Neural crest cell (in vitro differentiated cells): ENCODE data around the gene LDLRAD2. TPM values are rescaled to one million over a fixed set of nuclear protein-coding genes. Genes with fewer than 3 reads are reported as not detected.
"Not testable (repeated sequence)": the region's sequence is repeated elsewhere in the genome, so short reads cannot be mapped to it uniquely, and the experiment has no call there.

Experiments used
- DNase-seq: peaks from one replicate; pipeline ENCODE4 v3.0.0; 2021; ENCODE audit warnings: low read depth, mixed read lengths, low spot score
- H3K27ac Mint-ChIP-seq: one replicate; pipeline ENCODE4 v1.8.0; 2021; ENCODE audit warnings: mild to moderate bottlenecking, mixed read lengths; ENCODE audit not compliant: unreplicated experiment
- H3K27me3 Mint-ChIP-seq: 2 replicates; pipeline ENCODE4 v1.8.0; 2021; ENCODE audit warnings: low read depth, mild to moderate bottlenecking, mixed read lengths
- H3K36me3 Mint-ChIP-seq: 2 replicates; pipeline ENCODE4 v1.8.0; 2021; ENCODE audit warnings: low read depth, mild to moderate bottlenecking, mixed read lengths
- H3K4me1 Mint-ChIP-seq: 2 replicates; pipeline ENCODE4 v1.8.0; 2021; ENCODE audit warnings: mixed read lengths
- H3K4me3 Mint-ChIP-seq: one replicate; pipeline ENCODE4 v1.8.0; 2021; ENCODE audit warnings: mild to moderate bottlenecking, mixed read lengths
- H3K9me3 Mint-ChIP-seq: 2 replicates; pipeline ENCODE4 v1.8.0; 2021; ENCODE audit warnings: mixed read lengths
- total RNA-seq: library from RNA; stranded (reverse); gene quantifications from 2 replicates; pipeline ENCODE4 v1.2.1, GENCODE V29; 2021
- TF ChIP-seq, protein P1 (sequence below): fragments of 200-600 bp; sonication (generic); conservative IDR thresholded peaks from 2 replicates; pipeline ENCODE4 v1.5.0; 2021; ENCODE audit warnings: antibody characterized with exemption, mild to moderate bottlenecking

LDLRAD2 gene
- total RNA-seq, 1 donor from 2014 or later: 0.40 TPM

DNA sequence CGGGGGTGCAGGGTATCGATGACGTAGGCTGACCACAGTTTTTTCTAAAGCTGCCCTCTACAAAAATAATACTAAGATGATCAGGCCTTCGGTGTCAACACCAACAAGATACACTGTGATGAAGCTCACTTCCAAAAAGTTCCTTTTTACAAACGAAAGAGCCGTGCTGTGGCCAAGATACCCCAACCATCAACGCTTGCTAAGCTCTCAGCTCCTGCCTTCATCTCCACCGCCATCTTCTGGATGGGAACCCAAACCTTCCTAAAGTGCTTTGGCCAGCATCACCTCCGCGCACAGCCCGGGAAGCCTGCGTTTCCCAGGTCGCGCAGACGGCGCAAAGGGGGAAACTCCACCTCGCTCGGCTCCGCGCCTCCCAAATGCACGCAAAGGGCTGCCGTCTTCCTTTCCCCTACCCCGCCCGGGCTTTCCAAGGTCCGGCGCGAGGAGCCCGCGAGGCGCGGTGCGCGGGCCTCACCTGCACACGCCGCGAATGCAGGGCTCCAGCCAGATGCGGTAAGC lies 29.7 kb upstream of the LDLRAD2 start:
- H3K4me1 Mint-ChIP-seq: peaks cover 33% of the 10 kb centered on the region
- peak; percentile 26 for DNase-seq
- H3K27ac Mint-ChIP-seq: peak overlapping the region; percentile 81
- peaks cover 2% of the 10 kb centered on the region for H3K27me3 Mint-ChIP-seq
- TF ChIP-seq, protein P1, sequence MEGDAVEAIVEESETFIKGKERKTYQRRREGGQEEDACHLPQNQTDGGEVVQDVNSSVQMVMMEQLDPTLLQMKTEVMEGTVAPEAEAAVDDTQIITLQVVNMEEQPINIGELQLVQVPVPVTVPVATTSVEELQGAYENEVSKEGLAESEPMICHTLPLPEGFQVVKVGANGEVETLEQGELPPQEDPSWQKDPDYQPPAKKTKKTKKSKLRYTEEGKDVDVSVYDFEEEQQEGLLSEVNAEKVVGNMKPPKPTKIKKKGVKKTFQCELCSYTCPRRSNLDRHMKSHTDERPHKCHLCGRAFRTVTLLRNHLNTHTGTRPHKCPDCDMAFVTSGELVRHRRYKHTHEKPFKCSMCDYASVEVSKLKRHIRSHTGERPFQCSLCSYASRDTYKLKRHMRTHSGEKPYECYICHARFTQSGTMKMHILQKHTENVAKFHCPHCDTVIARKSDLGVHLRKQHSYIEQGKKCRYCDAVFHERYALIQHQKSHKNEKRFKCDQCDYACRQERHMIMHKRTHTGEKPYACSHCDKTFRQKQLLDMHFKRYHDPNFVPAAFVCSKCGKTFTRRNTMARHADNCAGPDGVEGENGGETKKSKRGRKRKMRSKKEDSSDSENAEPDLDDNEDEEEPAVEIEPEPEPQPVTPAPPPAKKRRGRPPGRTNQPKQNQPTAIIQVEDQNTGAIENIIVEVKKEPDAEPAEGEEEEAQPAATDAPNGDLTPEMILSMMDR: no peak
- peak overlapping the region; percentile 91 for H3K4me3 Mint-ChIP-seq
- peaks cover 4% of the 10 kb centered on the region for H3K9me3 Mint-ChIP-seq
- H3K36me3 Mint-ChIP-seq: no peaks in the 10 kb centered on the region

DNA sequence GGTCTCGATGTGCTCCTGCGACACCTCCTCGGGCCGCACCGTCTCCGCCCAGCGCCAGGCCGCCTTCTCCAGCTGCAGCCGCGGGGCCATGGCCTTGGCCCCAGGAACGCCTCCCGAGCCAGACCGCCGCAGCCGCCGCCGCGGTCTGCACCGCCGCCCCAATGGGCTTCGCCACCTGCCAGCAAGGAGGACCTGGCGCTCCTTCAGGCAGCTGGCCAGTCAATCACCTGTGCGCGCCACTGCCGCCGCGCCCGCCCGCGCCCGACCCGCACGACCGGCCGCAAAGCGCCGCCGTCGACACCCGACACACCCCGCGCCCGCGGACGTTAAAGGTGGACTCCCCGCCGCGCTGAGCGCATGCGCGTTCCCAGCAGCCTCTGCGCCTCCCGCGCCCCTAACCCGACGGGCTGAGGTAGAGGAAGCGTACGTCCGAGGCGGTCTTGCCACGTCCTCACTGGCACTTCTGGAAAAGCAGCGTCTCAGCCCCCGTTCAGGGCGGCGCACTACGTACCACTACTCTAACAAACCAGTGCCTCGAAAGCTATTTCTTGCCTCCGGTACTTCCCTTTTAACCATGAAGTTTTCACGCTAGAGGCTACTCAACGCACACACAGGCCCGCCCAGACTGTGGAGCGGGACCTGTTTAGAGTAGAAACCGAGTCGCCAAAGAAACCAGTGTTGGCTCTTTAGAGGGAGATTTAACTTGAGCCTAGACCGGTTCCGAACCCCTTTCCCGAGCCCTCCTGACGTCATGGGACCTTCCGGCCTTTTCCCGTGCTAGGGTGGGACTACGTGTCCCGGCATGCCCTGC lies 29.0 kb upstream of the LDLRAD2 start, which contains the start of gene USP48:
USP48 (minus strand) TSS at position 282 of the 811 bp plus-strand sequence; CDS start at position 90, 192 bp downstream.
- Mint-ChIP-seq H3K9me3 (peaks cover 3% of the 10 kb centered on the region), H3K27ac (peak within 1 kb of the TSS; percentile 100), H3K4me3 (peak within 1 kb of the TSS; percentile 91), H3K4me1 (peaks cover 33% of the 10 kb centered on the region), H3K36me3 (no peaks in the 10 kb centered on the region), H3K27me3 (peaks cover 2% of the 10 kb centered on the region)
- TF ChIP-seq, protein P1: no peak
- peak; percentile 95 for DNase-seq

DNA sequence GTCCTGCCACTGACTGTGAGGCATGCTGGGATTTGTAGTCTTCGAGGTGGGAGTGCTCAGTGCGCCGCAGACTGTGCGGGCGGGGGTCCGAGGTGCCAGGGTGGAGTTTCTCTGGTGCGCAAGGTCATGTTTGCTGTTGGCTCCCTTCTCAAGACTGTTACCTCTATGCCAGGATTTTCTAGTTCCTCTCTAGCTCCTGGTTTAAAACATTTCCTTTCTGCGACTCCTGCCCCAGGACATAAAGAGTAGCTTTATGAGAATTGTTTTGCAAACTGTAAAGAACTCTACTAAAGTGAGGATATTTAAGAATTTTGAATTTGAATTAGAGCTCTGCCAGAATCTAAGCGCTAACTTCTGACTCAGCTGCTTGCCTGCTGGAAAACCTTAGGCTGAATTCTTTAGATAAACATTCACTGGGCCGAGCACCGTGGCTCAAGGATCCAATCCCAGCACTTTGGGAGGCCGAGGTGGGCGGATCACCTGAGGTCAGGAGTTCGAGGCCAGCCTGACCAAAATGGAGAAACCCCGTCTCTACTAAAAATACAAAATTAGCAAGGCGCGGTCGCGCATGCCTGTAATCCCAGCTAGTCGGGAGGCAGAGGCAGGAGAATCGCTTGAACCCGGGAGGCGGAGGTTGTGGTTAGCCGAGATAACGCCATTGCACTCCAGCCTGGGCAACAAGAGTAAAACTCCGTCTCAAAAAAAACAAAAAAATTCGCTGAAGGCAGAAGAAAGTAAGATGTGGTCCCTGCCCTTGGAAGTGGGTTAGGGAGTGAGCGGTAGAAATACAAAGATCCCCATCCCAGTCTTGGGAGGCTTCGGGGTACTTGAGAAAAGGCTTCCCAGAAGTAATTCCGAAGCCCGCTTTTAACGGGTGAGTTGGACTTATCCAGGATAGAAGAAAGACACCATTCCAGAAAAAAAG lies 28.1 kb upstream of the LDLRAD2 start:
- Mint-ChIP-seq H3K27me3 (peaks cover 2% of the 10 kb centered on the region), H3K4me1 (peaks cover 30% of the 10 kb centered on the region), H3K36me3 (no peaks in the 10 kb centered on the region), H3K9me3 (no peaks in the 10 kb centered on the region), H3K4me3 (peak overlapping the region; percentile 91), H3K27ac (peak overlapping the region; percentile 100)
- no peak for DNase-seq
- TF ChIP-seq, protein P1: no peak

DNA sequence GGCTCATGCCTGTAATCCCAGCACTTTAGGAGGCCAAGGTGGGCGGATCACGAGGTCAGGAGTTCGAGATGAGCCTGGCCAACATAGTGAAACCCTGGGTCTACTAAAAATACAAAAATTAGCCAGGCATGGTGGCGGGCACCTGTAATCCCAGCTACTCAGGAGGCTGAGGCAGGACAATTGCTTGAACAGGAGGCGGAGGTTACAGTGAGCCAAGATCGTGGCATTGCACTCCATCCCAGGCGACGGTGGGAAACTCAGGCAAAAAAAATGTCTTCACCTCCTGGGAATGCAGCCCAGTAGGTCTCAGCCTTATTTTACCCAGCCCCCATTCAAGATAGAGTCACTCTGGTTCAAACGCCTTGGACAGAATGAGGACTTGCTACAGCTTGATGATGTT lies 26.3 kb upstream of the LDLRAD2 start:
- not testable (repeated sequence) for H3K36me3 Mint-ChIP-seq, H3K9me3 Mint-ChIP-seq, DNase-seq, H3K27ac Mint-ChIP-seq, H3K27me3 Mint-ChIP-seq
- peak overlapping the region; percentile 39 for H3K4me3 Mint-ChIP-seq
- H3K4me1 Mint-ChIP-seq: peaks cover 19% of the 10 kb centered on the region

DNA sequence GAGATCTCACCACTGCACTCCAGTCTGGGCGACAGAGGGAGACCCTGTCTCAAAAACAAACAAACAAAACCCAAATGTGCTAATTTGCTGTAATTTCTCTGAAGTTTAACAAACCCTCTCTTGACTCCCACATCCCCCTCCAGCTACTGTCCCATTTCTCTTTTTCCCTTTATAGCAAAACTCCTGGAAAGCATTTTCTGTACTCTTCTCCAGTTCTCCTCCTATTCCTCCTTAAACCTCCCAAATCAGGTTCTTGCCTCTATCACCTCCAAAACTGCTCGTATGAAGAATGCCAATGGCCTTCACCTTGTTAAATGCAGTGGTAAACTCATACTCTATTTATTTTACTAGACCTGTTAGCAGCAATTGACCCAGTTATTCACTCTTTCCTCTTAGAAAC lies 25.4 kb upstream of the LDLRAD2 start:
- no peak overlapping the region for H3K27ac Mint-ChIP-seq
- H3K27me3 Mint-ChIP-seq: peaks cover 7% of the 10 kb centered on the region
- H3K36me3 Mint-ChIP-seq: no peaks in the 10 kb centered on the region
- H3K9me3 Mint-ChIP-seq: no peaks in the 10 kb centered on the region
- H3K4me1 Mint-ChIP-seq: peaks cover 17% of the 10 kb centered on the region
- DNase-seq: no peak
- TF ChIP-seq, protein P1: no peak
- H3K4me3 Mint-ChIP-seq: peak overlapping the region; percentile 16
